RWPE2 (cell line): ENCODE data around the gene ARSD.
A peak's percentile ranks its signal among the peaks of the same experiment; 100 is the strongest.
"Not testable (repeated sequence)": the region's sequence is repeated elsewhere in the genome, so short reads cannot be mapped to it uniquely, and the experiment has no call there.

Experiments used
- ATAC-seq: fragments of 200-7000 bp; cut with Tn5 transposase; 3 replicates; pipeline ENCODE4 v1.9.1; 2021; ENCODE audit warnings: low read depth
- DNase-seq: peaks from one replicate; pipeline ENCODE4 v3.0.0-alpha.2; 2020; ENCODE audit warnings: low spot score
- H3K27ac ChIP-seq: fragments of 450-650 bp; 2 replicates; pipeline ENCODE4 v1.5.1; 2017; ENCODE audit warnings: mild to moderate bottlenecking; ENCODE audit not compliant: poor library complexity, severe bottlenecking
- H3K27me3 ChIP-seq: fragments of 250-450 bp; sonication (Bioruptor Pico); 2 replicates; pipeline ENCODE4 v1.5.1; 2021; ENCODE audit warnings: mild to moderate bottlenecking, moderate library complexity; ENCODE audit not compliant: insufficient read depth, poor library complexity, severe bottlenecking
- H3K36me3 ChIP-seq: fragments of 250-450 bp; sonication (Bioruptor Pico); 2 replicates; pipeline ENCODE4 v1.5.1; 2020; ENCODE audit warnings: low read depth, mild to moderate bottlenecking, moderate library complexity
- H3K4me1 ChIP-seq: fragments of 250-450 bp; sonication (Bioruptor Pico); 2 replicates; pipeline ENCODE4 v1.5.1; 2021; ENCODE audit warnings: mild to moderate bottlenecking, moderate library complexity; ENCODE audit not compliant: insufficient read depth, poor library complexity, severe bottlenecking
- H3K4me3 ChIP-seq: fragments of 250-450 bp; sonication (Bioruptor Pico); 2 replicates; pipeline ENCODE4 v1.5.1; 2021; ENCODE audit warnings: mild to moderate bottlenecking, moderate library complexity; ENCODE audit not compliant: severe bottlenecking
- H3K9me3 ChIP-seq: fragments of 250-450 bp; sonication (Bioruptor Pico); 2 replicates; pipeline ENCODE4 v1.5.1; 2021; ENCODE audit warnings: mild to moderate bottlenecking, moderate library complexity; ENCODE audit not compliant: severe bottlenecking
- CTCF ChIP-seq: fragments of 450-650 bp; IDR thresholded peaks from one replicate; pipeline ENCODE4 v1.5.1; 2017; ENCODE audit warnings: mild to moderate bottlenecking, moderate library complexity; ENCODE audit not compliant: poor library complexity, severe bottlenecking

The ARSD gene

DNA sequence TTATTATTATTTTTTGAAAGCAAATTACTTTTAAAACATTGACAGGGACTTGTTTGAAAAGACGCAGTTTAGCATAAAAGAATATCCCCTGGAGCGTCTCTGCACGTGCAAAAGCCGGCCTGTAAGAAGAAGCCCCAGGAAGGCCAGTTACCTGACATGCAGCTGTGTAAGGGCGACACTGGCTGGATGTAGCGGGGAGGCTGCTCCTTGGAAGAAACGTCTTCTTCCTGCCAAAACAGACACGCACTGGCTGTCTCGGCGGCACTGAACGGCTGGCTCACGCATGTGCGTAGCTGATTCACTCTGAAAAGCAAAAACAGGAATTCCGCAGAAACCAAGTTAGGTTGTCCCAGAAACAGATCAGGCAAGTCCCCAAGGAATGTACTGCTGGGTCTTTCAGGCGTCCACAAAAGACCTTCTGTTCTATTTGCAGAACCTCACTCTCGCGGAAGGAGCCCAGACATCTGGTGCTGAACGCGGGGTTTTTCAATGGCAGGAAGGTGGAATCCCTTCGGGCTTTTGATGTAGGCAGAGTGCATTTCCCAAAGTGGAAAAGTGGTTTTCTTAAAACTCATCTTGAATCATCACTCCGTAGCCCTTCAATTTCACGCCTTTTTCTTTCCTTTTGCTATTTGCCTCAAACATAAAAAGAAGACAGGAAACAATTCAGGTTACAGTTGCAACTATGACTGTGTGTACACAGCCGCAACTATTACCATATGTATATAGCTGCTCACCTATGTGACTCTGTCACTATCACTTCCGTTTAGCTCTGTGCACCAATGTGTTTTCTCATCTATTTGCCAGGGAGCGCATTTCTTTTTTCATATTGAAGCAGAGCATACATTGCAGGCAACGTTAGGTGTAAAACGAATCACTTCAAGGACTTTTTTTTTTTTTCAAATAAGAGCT, 39.1 kb upstream of the ARSD start:
- DNase-seq = no peak

DNA sequence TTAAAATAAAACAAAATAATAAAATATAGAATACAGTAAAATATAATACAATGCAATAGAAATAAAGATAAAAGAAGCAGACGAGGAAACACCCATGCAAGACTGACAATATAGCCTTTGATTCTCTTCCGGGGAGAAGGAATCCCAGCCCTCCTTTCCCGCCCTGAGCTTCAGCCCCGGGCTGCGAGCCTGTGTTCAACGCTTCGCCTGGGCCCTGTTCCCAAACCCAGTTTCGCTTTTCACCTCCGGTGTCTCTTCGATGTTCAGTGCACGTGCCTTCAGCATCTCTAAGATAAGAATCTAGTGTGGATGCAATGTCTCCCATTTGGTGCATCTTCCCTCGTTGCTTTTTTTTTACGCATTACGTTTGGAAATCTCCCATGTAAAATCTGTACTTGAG, 38.4 kb upstream of the ARSD start:
- TF ChIP-seq CTCF = no peak
- H3K36me3 ChIP-seq = no peaks in the 10 kb centered on the region
- H3K4me3 ChIP-seq = no peak overlapping the region
- H3K27ac ChIP-seq = no peak overlapping the region
- no peak for DNase-seq
- H3K27me3 ChIP-seq = no peaks in the 10 kb centered on the region
- no peak for ATAC-seq
- no peaks in the 10 kb centered on the region for H3K4me1 ChIP-seq
- no peaks in the 10 kb centered on the region for H3K9me3 ChIP-seq

More for the DNA sequence above, 39.1 kb upstream of the ARSD start:
- Histone ChIP-seq H3K4me3 (no peak overlapping the region), H3K27ac (no peak overlapping the region), H3K4me1 (no peaks in the 10 kb centered on the region), H3K27me3 (no peaks in the 10 kb centered on the region), H3K36me3 (no peaks in the 10 kb centered on the region), H3K9me3 (no peaks in the 10 kb centered on the region)
- ATAC-seq = peak; percentile 71
- peak; percentile 17 for TF ChIP-seq CTCF

DNA sequence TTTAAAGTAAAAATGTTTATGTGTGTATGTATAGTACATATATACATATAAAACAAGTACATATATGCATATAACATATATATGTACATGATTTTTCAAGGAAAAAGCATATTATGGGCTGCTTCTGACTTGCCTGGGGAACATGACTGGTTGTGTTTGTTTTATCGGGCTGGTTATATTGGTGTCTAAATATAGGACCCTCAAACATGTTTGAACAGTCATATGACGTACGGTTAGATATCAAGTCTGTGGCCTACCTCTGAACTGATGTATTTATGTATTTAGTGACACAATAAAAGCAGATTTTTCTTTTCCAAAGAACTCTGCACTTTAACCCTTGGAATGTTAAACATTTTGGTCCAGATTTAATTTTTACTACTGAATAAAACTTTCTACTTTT, 37.9 kb upstream of the ARSD start:
- no peak for TF ChIP-seq CTCF
- ATAC-seq (no peak), DNase-seq (no peak)
- no peaks in the 10 kb centered on the region for H3K9me3 ChIP-seq
- no peaks in the 10 kb centered on the region for H3K4me1 ChIP-seq
- H3K27me3 ChIP-seq = no peaks in the 10 kb centered on the region
- no peaks in the 10 kb centered on the region for H3K36me3 ChIP-seq
- no peak overlapping the region for H3K27ac ChIP-seq
- no peak overlapping the region for H3K4me3 ChIP-seq

DNA sequence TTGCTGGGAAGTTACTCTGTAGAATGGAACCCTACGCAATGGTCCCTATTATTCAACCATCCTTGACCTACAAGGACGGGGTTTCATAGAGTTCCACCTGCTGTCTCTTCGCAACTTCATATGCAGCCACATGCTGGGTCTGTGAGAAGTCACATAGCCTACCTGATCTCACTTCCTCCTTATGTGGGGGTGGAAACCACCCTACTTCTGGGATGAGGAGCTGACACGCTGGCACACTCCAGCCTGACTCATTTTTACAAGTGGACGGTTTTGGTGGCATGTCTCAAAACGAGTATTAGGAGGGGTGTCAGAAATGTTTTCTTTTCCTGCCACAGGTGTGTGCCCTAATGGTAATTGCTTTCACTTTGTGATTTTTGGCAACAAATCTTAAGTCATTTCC, 36.8 kb upstream of the ARSD start:
- H3K27ac ChIP-seq = no peak overlapping the region
- H3K4me1 ChIP-seq = no peaks in the 10 kb centered on the region
- ATAC-seq (no peak), DNase-seq (no peak)
- no peaks in the 10 kb centered on the region for H3K9me3 ChIP-seq
- no peaks in the 10 kb centered on the region for H3K36me3 ChIP-seq
- no peaks in the 10 kb centered on the region for H3K27me3 ChIP-seq
- TF ChIP-seq CTCF = no peak
- H3K4me3 ChIP-seq = no peak overlapping the region

- not testable (repeated sequence) for H3K36me3 ChIP-seq, H3K27me3 ChIP-seq, ATAC-seq, H3K9me3 ChIP-seq, H3K4me1 ChIP-seq, H3K4me3 ChIP-seq, DNase-seq, H3K27ac ChIP-seq
Measured at GRCh38 chrX:2963992-2964794, 35.1 kb upstream of the ARSD start.

DNA sequence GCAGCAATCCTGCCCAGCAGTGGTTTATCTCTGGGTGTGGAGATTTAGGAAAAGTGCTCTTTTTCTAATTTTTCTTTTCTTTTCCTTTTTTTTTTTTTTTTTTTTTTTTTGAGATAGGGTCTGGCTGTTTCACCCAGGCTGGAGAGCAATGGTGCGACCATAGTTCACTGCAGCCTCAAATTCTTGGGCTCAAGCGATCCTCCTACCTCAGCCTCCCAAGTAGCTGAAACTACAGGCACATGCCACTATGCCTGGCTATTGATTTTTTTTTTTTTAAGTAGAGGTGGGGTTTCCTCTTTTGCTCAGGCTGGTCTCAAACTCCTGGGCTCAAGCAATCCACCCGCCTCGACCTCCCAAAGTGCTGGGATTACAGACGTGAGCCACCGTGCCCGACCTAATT, 34.3 kb upstream of the ARSD start:
- not testable (repeated sequence) for H3K4me1 ChIP-seq, H3K27ac ChIP-seq, H3K36me3 ChIP-seq, H3K9me3 ChIP-seq, H3K27me3 ChIP-seq, DNase-seq, ATAC-seq, H3K4me3 ChIP-seq
